Esophagus mucosa (tissue), 1 donor: ENCODE results near the gene ZNF761. TPM values are rescaled to one million over a fixed set of nuclear protein-coding genes. Genes with fewer than 3 reads are reported as not detected.
A peak's percentile ranks its signal among the peaks of the same experiment; 100 is the strongest.
"Not testable (repeated sequence)": the region's sequence is repeated elsewhere in the genome, so short reads cannot be mapped to it uniquely, and the experiment has no call there.

Experiments used
- ATAC-seq: fragments of 200-7000 bp; cut with Tn5 transposase; one replicate; pipeline ENCODE4 v1.9.1; 2020
- total RNA-seq: library from RNA; stranded (reverse); gene quantifications from one replicate; pipeline ENCODE4 v1.2.4, GENCODE V29; 2023
- donor health status: DM: yes; HTN: yes; CAD: no.

ZNF761 gene
- 4.5 TPM for total RNA-seq

DNA sequence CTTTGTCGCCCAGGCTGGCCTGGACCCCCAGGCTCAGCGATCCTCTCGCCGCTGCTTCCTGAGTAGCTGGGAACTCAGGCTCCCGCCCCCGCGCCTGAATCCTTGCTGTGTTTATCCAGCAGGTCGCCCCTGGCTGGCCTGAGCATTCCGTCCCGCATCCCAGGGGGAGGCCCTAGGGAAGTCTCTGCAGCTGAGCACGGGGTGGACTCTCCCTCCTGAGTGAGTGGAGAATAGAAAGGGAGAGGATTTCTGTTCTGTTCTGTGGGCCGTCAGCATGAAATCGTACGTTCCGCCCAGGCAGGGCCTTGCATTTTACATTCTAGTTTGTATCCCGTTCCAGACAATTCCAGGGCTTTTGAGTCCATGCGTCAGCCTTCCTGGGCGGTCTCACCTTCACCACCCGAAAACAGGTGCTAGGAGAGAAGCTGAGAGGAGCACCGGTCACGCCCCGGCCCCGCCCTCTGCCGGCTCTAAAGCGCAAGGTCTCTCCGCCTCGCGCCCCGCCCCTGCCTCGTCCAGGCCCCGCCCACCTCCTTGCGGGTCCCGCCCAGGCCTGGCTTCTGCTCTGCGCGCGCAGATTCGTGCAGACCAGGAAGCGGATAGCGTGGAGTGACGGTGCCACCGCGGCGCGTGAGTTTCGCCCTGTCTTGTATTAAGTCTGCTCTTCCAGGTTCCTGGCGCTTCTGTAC is at the start of gene ZNF761:
ZNF761 (plus strand) TSS at position 586 of the 689 bp plus-strand sequence. CDS start 15,285 bp downstream, outside the sequence.
- ATAC-seq = peak; percentile 100

- ATAC-seq = no peak
These were observed 43.6 kb upstream of the ZNF761 start for GRCh38 chr19:53388168-53388567.

GRCh38 chr19:53388904-53389303 is 42.9 kb upstream of the ZNF761 start:
- ATAC-seq = no peak

GRCh38 chr19:53389571-53389970 is 42.2 kb upstream of the ZNF761 start:
- no peak for ATAC-seq

DNA sequence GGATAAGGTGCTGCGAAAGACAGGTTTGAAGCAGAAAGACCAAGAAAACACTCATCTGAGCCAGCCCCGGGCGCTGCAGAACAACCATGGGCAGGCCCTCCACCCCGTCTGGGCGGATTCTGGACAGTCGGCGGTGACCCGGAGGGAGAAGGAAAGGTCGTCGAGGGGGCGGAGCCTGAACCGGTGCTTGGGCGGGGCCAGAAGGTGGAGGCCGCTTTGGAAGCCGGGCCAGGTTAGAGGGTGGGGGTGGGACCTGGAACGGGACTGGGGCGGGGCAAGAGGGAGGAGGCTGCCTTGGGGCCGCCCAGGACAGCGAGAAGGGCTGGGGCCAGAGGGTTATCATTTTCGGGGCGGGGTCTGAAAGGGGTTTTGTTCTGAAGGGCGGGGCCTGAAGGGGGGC is 41.8 kb upstream of the ZNF761 start:
- ATAC-seq = no peak

DNA sequence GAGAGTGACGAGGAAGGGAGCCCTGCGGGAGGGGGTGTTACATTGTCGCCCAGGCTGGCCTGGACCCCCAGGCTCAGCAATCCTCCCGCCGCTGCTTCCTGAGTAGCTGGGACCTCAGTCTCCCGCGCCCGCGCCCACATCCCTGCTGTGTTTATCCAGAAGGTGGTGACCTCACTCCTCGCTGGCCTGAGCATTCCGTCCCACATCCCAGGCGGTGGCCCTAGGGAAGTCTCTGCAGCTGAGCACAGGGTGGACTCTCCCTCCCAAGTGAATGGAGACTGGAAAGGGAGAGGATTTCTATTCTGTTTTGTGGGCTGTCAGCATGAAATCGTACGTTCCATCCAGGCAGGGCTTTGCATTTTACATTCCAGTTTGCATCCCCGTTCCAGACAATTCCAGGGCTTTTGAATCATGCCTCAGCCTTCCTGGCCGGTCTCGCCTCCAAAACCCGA is 37.2 kb upstream of the ZNF761 start:
- ATAC-seq = no peak

DNA sequence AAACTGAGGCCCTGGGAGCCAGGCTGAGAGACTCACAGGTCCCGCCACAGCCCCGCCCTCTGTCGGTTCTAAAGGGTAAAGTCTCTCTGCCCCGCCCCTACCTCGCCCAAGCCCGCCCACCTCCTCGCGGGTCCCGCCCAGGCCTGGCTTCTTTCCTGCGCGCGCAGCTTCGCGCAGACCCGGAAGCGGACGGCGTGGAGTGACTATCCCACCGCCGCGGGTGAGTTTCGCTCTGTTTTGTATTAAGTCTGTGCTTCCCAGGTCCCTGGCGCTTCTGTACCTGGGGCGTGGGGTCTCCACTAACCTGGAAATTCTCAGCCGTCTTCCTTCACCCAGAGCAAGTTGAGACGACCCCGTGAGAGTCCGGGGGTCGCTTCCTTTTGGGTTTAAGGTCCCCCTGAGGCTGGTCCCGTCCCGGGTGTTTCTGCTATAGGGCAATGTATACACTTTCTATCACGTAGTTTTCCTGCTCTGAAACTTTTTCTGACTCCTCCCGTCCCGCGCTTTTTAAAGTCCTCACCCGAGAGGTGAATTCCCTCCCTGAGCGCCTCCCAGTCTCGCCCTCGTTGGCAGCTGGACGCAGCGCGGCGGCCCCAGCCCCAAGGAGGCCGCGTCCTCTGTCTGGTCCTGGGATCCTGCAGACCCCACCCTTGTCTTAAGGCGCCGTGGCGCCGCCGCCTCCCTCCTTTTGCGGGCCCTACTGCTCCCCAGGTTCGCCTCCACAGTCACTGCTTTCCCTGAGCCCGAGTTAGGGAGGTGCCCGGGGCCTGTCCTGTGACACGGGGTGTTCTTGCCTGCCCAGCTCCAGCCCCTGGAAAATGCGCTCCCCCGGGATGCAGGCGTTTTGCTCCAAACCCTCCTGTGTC is 36.6 kb upstream of the ZNF761 start, which contains the start of gene ZNF765:
ZNF765 (plus strand) TSS at position 176 of the 866 bp plus-strand sequence. CDS start 2,867 bp downstream, outside the sequence.
- ATAC-seq = peak; percentile 100

DNA sequence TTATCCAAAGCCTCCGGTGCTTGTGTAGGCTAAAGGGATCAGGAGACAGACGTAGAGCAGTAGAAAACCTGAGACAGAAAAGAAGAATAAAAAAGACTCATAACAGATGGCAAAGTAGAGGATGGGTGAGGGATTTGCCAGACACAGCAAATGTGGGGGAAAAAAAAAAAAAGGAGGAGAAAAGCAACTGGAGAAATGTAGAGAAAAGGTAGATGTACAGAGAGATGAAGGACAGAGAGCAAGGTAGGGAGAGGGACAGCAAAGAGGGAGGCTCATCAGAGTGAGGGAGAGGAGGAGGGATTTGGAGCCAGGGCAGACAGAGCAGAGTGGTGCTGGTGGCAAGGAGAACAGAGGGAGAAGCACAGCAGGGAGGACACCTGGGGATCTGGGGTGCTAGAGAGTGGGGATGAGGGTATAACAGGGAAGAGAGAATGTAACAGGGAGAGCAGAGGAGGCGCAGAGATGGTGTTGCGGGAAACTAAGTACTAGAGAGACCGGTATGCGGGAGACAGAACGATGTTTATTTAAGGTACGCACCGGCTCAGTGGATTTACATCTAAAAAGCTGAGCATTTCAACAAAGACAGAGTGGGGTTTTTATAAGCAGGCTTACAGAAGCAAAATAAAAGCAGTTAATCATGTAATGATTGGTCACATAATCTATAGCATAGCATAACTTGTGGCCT is 35.8 kb upstream of the ZNF761 start:
- ATAC-seq = not testable (repeated sequence)

DNA sequence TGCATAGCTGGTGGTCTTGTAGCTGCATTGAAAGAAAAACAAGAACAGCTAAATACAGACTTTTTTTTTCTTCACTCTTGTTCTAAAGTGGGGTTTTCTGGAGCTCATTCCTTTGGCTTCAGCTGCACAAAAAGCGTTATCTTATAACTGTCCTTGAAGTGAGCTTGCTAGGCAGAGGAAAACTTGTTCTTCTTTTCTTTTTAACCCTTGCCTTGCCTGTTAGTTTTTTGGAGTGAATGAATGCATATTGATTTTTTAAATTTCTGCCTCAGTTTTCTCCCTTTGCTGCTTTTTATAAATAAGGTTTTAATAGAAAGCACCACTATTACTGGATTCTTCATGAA is 35.3 kb upstream of the ZNF761 start:
- no peak for ATAC-seq

- ATAC-seq = not testable (repeated sequence)
These were observed 33.9 kb upstream of the ZNF761 start for GRCh38 chr19:53397918-53398317.

- no peak for ATAC-seq
These were observed 22.1 kb upstream of the ZNF761 start for GRCh38 chr19:53409505-53410204.

DNA sequence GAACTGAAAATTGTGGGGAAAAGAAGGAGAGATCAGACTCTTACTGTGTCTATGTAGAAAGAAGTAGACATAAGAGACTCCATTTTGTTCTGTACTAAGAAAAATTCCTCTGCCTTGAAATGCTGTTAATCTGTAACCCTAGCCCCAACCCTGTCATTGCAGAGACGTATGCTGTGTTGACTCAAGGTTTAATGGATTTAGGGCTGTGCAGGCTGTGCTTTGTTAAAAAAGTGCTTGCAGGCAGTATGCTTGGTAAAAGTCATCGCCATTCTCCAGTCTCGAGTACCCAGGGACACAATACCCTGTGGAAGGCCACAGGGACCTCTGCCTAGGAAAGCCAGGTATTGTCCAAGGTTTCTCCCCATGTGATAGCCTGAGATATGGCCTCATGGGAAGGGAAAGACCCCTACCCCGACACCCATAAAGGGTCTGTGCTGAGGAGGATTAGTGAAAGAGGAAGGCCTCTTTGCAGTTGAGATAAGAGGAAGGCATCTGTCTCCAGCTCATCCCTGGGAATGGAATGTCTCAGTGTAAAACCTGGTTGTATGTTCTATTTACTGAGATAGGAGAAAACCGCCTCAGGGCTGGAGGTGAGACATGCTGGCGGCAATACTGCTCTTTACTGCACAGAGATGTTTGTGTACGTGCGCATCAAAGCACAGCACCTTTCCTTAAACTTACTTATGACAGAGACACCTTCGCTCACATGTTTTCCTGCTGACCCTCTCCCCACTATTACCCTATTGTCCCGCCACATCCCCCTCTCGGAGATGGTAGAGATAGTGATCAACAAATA is 11.1 kb upstream of the ZNF761 start:
- not testable (repeated sequence) for ATAC-seq

GRCh38 chr19:53422551-53422950 is 9.2 kb upstream of the ZNF761 start:
- ATAC-seq = no peak

- ATAC-seq = not testable (repeated sequence)
These were observed 8.7 kb upstream of the ZNF761 start for GRCh38 chr19:53423074-53423473.

DNA sequence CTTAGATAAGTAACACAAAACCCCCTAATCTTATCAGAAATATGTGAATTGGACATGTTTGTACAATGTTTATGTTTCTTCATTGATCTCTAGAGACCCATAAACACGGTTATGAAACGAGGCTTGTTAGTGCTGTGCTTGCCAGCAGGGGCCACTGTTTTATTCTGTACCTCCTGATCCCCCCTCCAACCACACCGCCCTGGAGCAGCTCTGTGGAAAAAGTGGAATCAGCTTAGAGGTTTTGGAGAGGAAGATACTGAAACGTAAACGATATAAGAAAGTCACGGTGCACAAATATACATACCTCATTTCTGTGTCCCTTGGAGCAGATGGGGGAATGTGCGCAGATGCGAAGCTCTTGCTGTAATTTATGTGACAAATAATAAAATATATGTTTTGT is 8.1 kb upstream of the ZNF761 start:
- ATAC-seq = not testable (repeated sequence)

DNA sequence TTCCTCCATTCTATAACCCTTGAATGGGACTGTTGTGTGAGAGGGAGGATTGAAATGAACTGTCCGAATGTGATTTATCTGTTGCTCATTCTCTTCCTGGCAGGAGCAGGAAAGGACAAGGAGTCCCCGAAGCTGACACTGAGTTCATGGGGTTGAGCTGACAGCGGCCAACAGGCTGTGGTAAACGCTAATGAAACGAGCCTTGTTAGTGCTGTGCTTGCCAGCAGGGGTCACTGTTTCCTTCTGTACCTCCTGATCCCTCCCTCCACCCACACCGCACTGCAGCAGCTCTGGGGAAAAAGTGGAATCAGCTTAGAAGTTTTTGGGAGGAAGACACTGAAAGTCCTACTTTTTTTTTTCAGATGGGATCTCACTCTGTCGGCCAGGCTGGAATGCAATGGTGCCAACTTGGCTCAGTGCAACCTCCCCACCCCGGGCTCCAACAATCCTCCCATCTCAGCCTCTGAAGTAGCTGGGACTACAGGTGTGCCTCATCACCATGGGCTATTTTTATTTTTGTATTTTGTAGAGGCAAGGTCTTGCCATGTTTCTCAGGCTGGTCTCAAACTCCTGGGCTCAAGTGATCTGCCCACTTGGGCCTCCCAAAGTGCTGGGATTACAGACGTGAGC is 6.7 kb upstream of the ZNF761 start:
- ATAC-seq = peak; percentile 86

DNA sequence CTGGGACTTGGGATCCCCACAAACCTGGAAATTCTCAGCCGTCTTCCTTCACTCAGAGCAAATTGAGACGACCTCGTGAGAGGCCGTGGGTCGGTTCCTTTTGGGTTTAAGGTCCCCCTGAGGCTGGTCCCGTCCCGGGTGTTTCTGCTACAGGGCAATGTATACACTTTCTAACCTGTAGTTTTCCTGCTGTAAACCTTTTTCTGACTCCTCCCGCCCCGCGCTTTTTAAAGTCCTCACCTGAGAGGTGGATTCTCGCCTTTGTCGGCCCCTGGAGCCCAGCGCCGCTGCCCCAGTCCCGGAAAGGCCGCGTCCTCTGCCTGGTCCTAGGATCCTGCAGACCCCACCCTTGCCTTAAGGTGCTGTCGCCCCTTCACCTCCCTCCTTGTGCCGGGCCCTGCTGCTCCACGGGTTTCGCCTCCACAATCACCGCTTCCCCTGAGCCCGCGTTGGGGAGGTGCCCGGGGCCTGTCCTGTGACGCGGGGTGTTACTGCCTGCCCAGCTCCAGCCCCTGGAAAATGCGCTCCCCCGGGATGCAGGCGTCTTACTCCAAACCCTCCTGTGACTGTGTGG is 391 bp downstream of the ZNF761 start:
- peak; percentile 35 for ATAC-seq

- ATAC-seq = not testable (repeated sequence)
These were observed 12.0 kb downstream of the ZNF761 start for GRCh38 chr19:53443809-53444208.

GRCh38 chr19:53447196-53447595 is 15.4 kb downstream of the ZNF761 start:
- ATAC-seq = not testable (repeated sequence)

DNA sequence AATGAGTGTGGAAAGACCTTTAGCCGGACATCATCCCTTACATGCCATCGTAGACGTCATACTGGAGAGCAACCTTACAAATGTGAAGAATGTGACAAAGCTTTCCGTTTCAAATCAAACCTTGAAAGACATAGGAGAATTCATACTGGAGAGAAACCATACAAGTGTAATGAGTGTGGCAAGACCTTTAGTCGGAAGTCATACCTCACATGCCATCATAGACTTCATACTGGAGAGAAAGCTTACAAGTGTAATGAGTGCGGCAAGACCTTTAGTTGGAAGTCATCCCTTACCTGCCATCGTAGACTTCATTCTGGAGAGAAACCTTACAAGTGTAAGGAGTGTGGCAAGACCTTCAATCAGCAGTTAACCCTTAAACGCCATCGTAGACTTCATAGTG is 24.0 kb downstream of the ZNF761 start:
- ATAC-seq = no peak
